Ramos (cell line): ENCODE data around the gene PITX1.
"Not testable (repeated sequence)": the region's sequence is repeated elsewhere in the genome, so short reads cannot be mapped to it uniquely, and the experiment has no call there.

Source experiments
- in situ Hi-C: fragments of 300-500 bp; cut with MboI; formaldehyde crosslinking; loops from one replicate; pipeline ENCODE4 v1.14.3; 2022; ENCODE audit warnings: low sequenced_read_pairs; ENCODE audit not compliant: unreplicated experiment

Gene PITX1

DNA sequence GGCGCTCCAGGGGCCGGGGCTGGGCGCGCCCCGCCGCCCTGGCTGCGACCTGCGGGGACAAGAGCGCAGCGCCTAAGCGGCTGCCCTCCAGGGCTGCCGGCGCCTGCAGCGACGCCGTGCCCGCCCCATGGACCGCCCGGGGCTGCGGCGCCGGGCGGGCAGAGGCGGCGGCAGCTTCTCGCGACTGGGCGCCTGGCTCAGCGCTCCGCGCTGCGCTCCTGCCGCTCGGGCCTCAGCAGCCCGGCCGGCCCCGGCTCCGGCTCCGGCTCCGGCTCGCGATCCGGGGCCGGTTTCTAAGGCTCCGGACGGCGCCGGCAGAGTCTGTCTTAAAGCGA lies at the start of gene PITX1:
PITX1 (minus strand) TSS at position 328 of the 335 bp plus-strand sequence. CDS start 347 bp downstream, outside the sequence.
- in situ Hi-C loops: no loop called here

DNA sequence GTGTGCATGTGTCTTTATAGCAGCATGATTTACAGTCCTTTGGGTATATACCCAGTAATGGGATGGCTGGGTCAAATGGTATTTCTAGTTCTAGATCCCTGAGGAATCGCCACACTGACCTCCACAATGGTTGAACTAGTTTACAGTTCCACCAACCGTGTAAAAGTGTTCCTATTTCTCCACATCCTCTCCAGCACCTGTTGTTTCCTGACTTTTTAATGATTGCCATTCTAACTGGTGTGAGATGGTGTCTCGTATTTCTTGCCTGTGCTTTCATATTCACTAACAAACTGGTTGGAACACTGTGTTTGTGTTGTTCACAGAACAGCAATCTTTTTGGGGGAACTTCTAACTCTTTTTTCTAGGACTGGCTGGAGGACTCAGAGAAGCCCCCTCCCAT lies 49.3 kb upstream of the PITX1 start:
- in situ Hi-C loops: not testable (repeated sequence)

DNA sequence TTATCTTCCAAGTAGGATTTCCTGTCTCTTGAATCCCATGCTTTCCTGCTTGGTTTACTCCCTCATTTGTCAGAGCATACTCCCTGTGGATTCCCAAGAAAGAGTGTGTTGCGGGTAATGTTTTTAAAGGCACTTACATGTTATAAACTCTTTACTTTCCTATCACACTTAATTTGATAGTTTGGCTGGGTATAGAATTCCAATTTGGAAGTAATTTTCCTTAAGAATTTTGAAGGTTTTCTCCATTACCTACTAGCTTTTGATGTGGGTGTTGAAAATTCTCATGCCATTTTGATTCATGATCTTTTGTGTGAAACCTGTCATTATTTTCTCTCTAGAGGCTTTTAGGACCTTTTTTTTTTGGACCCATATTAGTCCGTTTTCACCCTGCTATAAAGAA lies 47.2 kb upstream of the PITX1 start:
- in situ Hi-C loops: no loop called here

DNA sequence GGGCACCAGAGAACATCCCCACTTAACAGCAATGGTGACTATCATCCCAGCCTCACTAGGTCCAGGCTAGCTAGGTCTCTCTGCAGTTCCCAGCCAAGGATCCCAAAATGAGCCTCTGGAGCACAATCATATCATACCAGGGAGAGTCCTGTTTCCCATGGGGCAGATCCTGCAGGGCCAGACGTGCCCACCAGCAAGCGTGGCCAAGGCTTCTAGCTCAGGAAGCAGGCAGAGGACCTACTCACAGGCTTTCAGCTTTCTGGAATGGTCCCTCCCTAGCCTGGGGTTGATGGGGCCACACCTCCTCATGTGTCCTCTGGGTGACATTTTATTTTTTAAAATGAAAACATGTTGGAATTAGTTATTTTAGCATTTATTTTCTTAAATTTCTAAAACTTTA lies 45.7 kb upstream of the PITX1 start:
- in situ Hi-C loops: no loop called here

DNA sequence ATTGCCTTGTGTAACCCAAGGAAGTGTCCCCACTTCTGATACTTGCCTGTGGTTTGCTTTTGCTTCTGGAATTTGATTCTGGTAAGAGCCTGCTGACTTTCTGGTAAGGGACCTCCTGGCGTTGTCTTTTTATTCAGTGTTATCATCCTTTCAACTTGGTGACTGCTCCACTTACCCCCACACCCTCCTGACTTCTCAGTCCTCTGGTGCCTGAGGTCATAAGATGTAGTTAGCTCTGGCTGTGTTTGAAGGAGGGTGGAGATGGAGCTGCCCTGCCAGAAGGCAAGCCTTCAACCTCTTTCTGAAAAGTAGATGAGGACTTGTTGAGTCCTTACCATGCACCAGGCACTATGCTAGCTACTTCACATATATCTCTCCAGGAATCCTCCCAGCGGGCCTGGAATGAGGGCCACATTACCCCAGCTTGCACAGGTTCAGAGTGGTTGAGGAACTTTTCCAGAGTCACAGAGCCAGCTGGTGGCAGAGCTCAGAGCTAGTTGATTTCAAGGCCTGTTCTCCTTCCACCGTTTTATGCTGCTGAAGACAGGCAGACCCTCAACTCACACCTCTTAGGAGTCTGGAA lies 45.2 kb upstream of the PITX1 start:
- in situ Hi-C loops: no loop called here

DNA sequence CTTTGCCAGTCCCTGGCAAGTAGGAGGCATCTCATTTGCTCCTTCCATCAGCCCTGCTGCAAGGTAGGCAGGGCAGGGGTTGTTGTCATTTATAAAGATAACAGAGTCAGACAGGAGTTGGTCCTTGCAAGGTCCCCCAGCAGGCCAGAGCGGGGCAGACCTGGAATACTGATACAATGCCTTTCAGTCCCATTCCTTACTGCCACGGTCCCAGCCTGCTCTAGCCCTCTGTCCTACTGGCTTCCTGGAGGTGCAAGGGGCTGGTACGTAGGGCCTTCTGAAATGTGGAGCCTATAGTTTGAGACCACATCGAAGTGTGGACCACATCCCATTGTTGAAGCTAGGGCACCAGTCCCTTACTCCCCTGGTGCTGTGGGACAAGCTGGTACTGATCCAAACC lies 42.8 kb upstream of the PITX1 start:
- in situ Hi-C loops: no loop called here

DNA sequence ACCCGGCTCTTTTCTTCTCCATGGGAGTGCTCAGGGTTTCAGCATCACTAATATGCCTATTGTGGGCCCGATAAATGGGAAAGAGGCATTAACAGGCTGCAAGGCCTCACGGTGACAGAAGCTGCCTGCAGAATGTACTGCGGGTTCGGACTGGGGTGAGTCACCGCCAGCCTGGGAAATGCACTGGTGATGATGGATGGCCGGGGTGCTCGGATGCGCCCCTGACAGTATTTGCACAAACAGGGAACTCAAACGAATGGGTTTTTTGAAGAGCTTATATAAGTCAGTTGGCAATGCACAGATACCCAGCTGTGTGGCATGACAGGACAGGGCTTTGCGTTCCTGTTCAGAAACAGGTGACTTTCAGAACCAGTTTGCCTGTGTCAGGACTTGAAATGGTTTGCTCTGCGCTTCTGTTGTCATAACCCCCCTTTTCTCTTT lies 42.0 kb upstream of the PITX1 start:
- in situ Hi-C loops: no loop called here

DNA sequence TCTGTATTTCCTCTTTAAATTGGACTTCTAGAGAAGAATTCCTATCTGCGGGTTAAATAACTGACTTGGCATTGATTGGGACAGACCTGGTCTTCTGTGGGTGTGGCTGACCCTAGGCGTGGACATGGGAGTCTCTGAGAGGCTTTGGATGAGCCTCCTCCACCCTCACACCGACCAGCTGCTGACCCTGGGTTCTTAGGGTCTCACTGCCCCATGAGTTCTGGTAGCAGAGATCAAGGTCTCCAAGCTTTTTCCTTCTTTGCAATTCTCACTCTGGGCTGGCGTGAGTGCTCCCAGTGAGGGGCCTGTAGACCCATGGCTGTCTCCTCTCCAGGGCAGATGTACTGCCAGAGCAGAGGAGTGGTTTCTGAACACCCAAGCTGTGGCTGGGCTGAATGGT lies 41.6 kb upstream of the PITX1 start:
- in situ Hi-C loops: no loop called here

DNA sequence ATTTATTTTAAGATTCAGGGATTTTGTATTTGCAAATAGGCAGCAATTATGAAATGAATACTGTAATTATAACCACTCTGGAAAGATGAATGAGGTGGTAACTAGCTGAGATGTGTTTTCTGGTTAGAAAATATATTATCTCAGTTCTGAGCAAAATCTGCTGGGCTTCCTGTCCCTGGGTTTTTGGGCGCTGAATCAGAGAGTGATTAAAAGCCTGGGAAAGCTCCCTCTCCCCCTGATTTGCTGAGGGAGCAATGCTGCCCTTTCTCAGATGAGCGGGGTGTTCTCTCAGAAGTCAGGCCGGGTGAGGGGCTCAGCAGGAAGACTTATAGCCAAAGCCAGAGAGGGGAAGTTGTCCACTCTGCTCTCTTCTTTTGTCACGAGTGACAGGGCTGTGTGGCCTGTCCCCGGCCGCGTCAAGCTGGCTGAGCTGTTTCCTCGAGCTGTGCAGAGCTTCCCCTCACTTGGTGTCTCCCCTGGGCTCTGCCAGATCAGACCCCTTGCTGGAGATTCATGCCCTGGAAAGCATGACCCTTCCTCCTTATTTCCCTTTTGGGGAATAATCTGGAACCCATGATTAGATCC lies 39.8 kb upstream of the PITX1 start:
- in situ Hi-C loops: no loop called here

DNA sequence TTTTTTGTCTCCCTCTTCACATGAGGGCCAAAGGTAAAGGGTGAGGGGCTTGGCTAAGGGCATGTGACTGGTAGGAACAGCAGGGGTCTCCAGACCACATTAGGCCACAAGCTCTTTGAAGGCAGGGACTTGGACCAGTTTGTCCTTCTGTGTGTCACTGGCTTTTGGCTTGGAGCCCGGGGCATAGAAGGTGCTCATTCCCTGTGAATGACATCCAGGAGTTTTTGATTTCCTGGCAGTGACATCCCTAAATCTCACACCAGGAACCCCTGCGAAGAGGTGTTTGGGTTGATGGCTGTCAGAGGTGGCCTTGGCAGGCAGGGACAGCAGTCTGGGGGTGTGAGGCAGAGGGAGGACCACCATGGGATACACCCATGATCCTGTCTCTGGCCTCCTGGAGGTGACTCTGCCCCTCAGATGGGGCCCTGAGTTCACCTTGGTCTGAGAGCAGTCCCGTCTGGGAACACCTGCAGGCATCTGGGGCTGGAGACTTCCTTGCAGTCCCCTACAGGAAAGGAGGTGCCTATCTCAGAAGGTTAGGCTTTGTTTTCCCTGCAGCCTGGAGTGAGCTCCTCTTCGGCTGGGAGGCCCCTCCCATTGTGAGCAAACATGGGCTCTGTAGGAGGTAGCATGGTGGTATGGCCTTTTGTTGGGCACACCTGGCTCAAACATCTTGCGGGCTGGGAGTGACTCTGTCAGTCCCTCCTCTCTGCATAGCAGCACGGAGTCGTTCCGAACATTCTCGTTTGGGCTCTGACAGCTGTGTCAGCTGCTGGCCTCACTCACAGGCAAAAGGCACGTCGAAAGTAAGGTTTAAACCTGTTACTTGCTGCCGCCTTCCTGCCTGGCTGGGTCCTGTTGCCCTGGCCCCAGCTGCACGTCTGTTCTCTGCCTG lies 38.6 kb upstream of the PITX1 start:
- in situ Hi-C loops: no loop called here

DNA sequence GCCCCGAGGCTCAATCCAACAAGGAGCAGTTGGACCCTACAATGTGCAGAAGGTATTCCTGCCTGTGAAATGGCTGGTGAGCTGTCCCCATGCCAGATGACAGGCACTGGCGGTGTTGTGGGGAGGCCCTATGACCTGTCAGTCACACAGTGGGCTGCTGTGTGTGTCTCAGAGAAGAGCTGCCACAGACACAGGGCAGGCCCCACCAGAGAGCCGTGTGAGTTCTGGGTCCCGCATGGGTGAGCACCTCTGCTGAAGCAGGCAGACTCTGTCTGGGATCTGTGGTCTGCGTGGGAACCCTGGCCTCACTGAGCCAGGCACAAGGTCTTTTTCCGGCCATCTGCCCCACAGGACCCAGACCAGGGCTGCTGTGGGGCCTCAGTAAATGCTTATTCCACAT lies 37.3 kb upstream of the PITX1 start:
- in situ Hi-C loops: no loop called here

DNA sequence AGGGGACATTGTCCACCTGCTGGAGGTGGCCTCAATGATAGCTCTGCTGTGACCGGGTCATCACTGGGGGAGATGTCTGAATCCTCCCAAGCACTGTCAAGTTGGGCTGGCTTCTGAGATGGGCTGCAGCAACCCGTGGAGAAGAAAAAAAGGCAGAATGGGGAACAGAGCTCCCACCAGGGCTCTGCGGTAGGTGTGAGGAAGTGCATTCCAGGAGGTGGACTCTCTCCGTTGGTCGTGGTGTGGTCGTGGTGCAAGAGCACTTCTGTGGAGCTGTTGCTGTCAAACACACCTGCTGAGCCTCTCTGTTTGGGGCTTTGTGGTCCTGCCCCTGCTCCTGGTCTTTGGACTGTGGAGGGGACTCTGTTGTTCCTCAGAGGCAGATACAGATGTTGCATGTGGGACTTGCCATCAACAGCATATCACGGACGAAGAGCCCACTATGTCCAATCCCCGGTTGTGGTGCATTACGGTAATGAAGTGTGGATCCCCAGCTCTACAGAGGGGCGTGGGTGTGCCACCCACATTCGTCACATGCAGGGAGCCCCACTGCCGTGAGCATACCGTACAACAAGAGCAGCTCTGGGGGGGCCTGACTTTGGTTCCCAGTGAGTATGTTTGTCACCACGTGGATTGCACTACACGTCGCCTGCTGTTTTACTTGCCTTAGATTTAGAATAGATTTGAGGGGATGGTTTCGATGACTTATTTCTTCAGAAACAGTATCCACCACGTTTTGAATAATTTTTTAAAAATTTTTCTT lies 36.0 kb upstream of the PITX1 start:
- in situ Hi-C loops: no loop called here

DNA sequence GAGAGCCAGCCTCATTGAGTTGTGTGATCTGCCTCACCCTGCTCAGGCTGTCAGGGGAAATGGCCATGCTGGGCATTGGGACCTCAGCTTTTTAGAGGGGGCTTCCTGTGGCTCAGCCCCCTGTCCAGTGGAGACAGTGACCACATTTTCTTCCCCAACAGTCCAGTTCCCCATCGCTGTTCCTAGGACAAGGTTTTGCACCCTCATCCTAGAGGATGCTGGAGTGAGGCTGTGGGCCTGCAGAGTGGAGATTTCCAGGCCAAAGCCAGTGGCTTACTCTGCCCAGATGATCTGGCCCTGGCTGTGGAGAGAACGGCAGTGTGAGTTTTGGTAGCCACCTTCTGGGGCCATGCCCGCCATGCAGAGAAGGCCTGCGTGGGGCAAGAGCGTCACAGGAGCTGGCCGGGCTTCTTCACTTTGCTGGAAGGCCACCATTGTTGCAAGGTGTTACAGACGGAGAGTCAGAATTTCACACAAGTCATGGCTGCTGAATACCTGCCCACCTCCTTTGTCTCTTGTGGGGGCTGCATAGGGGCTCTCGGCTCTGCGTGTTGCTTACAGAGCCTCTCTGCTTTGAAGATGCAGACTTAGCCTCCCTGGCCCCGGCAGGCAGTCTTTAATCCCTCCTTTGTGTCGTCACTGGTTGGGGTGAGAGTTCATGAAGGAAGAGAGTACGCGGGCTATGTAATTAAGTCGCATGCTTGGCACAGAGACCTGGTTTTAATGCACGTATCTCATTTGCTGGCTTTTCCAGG lies 35.2 kb upstream of the PITX1 start:
- in situ Hi-C loops: no loop called here

DNA sequence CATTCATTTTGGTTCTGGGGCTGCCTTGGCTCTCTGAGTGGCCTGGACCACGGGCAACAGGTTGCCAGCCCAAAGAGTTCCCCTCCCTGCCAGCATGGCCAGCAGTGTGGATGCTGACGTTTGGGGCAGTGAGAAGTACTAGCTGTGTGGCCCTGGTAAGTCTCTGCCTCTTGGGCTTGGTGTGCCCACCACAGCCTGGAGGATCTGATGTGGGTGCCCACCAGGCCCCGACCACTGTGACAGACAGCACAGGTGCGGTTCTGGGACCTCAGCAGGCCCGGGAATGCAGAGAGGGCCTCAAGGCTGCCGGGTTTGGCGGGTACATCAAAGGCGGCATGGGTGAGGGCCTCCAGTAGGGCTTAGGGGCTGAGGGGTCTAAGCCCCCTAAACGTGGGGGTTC lies 33.6 kb upstream of the PITX1 start:
- in situ Hi-C loops: no loop called here

DNA sequence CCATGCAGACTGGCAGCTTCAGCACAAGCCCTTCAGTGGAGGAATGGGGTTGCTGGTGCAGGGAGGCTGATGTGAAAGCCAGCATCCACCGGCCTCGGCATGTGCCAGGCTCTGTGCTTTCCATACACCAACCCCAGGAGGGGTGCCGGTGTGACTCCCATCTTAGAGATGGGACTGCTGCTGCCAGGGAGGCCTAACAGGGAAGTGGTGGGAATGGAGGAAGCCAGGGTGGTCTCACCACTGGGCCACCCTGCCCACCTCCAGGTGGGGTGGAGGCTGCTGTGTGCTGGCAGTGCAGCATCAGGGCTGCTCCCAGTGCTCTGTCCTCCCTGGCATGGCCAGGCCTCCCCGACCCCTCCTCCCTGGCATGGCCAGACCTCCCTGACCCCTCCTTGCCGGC lies 32.8 kb upstream of the PITX1 start:
- in situ Hi-C loops: no loop called here

DNA sequence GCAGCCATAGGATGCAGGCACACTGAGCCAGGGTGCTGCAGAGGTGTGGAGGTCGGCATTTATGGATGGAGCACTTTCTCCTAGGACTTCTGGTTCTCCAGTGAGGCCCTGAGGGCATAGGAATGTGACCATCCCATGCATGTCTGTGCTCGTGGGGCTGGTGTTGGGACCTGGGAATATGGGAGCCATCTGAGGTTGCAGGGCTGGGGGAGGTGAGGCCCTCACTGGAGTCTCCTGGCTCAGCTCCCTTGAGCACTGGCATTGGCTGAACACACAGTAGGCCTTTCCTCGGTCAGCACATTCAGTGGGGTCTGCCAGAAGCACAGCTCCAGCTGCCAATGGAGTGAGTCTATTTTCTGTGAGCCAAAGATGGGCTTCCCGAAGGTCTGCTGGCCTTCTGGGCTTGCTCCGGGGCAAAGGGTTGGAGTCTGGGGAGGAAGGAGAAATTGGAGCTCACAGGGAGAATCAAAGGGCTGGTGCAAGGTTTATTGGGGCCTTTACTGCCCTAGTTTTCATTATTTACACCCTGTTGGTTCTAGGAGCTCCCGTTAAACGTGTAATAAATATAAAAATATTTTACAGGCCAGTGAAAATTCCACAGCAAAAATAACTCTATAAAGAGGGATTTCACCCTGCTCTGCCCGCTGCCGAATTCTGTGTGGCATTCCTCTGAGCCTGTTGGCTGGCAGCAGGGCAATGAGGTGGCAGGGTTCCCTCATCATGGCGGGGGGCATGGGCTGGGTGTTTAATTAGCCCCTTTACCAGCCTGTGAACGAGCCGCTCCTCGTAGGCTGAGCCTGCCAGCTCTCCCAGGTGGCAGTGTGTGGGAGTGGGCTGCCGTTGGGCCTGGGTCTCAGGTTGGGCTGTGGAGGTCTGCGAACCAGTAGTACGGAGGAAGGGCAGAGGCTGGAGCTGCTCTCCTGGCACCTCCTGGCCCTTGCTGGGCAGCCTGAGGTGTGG lies 31.6 kb upstream of the PITX1 start:
- in situ Hi-C loops: no loop called here

DNA sequence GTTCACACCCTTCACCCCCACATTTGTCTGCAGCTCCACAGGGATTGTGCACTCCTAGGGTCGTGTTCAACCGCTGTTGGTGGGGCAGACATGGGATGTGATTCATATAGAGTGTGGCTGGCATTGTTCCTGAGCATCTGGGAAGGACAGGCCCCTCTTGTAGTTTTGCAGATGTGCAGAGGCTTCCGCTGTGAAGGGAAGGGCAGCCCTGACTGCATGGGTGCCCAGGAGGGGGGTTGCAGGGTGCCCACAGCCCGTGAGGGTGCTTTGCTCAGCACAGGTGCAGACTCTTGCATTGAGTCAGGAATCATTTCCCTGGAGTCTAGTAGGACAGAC lies 30.2 kb upstream of the PITX1 start:
- in situ Hi-C loops: no loop called here

DNA sequence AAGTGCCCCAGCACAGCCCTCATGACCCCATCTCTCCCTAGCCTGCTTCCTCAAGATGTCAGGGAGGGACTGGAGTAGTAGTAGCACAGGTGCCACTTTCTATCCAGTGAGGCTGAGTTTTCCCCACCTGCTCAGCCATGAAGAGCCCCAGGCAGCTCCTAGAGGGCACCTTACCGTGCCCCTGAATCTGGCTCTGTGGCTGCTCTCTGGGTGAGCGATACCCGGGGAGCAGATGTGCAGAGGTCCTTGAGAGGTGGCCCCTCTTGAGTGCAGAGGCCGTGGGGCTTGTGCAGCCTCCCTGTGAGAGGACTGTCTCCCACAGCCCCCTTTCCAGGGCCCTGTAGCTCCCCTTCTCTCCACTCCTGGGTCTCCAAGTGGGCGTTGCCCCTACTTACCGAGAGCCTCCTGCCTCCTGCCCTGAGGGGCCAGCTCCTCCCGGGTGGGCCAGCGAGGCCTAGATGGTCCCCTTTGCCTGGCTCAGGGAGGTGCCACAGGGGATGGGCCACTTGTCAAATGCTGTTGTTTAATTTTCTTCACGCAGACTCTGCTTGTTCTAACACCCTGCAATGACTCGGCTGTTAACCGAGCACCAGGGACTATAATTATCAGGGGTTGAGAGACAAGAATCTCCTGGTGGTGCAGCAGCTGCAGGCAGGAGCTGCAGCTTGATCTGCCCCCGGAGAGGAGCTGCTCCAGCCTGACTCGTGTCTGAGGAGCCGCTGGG lies 29.6 kb upstream of the PITX1 start:
- in situ Hi-C loops: no loop called here

DNA sequence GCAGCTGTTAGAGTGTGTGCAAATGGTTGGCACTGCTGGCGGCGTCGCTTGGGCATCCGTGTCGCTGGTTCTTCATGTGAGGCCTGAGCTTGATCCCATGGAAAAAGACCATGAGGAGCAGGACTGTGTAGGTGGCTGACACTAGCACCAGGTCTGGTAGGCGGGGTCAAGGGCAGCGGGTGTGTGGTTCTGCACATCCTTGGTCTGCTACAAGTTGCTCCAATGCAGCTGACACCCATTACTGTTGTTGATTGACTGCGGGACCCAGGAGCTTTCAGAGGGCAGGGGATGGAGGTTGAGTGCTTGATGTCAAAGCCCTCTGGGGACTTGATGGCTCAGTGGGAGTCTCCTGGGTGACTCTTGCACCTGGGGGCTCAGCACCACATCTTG lies 29.0 kb upstream of the PITX1 start:
- in situ Hi-C loops: no loop called here
